Left renal cortex interstitium (tissue), 4 donors: Measurements from ENCODE around the gene UGT1A7. TPM values are rescaled to one million over a fixed set of nuclear protein-coding genes. Genes with fewer than 3 reads are reported as not detected.

Experiments
- DNase-seq, 4 donors: peaks; one replicate each; pipeline ENCODE4 v3.0.0-alpha.2; 2013; ENCODE audit warnings: low read depth in 4 of 4, low spot score in 2 of 4, missing footprints in 1 of 4
- polyA plus RNA-seq, 4 donors: library from polyadenylated mRNA; unstranded; fragments of 120-200 nt; gene quantifications; one replicate each; pipeline ENCODE4 v1.2.1, GENCODE V29; 2013; ENCODE audit not compliant: insufficient read length in 4 of 4

The UGT1A7 gene
- polyA plus RNA-seq, 4 donors, result not detected

GRCh38 chr2:233758141-233758540 lies 76.4 kb downstream of the UGT1A7 start:
- DNase-seq, result no peak

DNA sequence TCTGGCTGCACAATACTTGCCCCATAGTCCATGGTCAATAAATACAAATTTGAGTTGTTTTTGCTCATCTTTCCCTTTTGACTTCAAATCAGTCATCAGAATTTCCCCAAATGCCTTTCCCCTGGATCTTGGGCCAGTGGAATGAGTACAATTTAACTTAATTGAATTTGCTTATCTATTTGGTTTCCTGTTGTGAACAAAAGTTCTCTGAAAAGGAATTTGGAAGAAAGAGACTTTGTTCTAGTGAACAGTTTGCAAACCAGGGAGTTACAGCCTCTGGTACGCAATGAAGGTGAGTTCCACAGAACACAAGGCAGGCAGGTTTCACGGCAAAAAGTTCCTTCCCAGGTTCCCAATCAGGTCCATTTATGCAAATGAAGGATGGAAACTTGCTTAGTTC lies 77.1 kb downstream of the UGT1A7 start:
- DNase-seq, result no peak

- DNase-seq, result no peak
These were observed 78.3 kb downstream of the UGT1A7 start, which contains the start of gene UGT1A1 for GRCh38 chr2:233760043-233760442. Gene UGT1A1, plus strand, starts transcription at chr2:233760270. Its CDS starts 18 bp downstream, at chr2:233760288.

DNA sequence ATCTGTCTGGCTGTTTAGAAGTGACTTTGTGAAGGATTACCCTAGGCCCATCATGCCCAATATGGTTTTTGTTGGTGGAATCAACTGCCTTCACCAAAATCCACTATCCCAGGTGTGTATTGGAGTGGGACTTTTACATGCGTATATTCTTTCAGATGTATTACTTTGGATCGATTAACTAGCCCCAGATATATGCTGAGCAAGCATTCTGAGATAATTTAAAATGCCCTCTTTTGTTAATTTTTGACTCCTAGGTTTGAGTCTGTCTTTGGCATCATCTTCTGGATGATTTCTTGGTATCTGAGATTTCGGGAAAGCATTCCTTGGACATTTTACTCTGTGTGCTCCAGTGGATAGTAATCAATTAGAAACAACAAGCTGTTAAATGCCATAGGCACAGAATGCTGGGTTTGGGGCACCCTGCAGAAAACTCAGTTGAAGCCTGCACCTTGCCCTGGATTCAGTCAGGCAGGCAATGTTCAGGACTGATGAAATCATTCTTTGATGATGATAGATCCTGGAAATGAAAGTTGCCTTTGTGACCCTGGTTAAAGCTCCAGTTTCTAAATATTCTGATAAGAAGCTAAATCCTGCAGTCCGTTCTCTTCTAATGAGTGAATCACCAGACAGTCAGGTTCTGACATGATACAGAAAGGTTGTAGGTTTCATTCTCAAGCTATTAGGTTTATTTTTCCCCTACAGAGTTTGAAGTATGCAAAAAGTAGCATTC lies 79.5 kb downstream of the UGT1A7 start:
- no peak for DNase-seq

DNA sequence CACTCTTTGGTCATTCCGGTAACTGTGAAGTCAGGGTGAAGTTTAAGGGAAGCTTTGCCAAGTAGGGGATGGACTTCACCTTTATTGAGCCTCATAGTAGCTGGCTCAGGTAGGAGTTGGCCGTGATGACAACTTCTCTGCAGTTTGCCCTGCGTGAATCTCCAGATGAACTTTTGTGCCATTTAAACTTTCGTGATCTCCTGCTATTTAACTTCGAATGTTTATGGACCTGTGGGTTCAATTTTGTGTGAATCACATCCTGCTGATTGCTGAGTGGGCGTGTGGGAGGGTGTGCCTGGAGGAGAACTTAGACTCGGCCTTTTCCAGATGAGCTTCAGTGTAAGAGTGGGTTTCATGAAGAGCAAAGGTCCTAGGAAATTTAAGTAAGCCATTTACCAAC lies 82.6 kb downstream of the UGT1A7 start:
- DNase-seq, result no peak

DNA sequence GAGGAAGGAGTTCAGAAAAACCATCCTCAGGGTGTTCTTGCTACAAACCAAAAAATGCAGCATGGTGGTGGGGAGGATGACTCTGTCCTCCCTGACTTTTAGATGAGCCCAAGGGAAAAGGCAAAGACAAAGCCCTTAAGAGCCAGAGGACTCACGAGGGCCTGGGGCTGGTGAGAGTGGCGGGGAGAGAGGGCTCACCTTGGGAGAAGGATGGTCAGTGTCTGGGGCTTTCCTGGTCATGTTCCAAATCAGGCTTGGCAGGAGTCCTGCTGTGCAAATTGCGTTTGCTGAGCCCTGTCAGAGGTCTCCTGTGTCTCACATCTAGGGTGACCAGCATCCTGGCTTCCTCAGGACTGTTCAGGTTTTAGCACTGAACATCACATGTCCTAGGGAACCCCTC lies 83.1 kb downstream of the UGT1A7 start:
- DNase-seq, result no peak

DNA sequence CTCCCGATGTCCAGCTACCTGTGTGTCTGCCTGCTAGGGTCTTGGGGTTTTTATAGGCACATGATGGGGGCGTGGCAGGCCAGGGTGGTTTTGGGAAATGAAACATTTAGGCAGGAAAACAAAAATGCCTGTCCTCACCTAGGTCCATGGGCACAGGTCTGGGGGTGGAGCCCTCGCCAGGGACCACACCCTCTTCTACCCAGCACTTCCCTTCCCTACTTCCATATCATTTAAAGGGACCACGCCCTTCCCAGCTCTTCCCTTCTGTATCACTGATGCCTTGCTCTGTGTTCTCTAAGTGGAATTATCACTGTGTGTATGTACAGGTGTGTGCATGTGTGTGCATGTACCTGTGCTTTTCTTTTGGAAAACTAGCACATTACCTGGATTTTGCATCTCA lies 84.7 kb downstream of the UGT1A7 start:
- no peak for DNase-seq

DNA sequence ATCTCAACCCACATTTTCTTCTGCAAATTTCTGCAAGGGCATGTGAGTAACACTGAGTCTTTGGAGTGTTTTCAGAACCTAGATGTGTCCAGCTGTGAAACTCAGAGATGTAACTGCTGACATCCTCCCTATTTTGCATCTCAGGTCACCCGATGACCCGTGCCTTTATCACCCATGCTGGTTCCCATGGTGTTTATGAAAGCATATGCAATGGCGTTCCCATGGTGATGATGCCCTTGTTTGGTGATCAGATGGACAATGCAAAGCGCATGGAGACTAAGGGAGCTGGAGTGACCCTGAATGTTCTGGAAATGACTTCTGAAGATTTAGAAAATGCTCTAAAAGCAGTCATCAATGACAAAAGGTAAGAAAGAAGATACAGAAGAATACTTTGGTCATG lies 86.4 kb downstream of the UGT1A7 start:
- DNase-seq, result no peak

GRCh38 chr2:233769260-233769659 lies 87.6 kb downstream of the UGT1A7 start:
- DNase-seq, result no peak

DNA sequence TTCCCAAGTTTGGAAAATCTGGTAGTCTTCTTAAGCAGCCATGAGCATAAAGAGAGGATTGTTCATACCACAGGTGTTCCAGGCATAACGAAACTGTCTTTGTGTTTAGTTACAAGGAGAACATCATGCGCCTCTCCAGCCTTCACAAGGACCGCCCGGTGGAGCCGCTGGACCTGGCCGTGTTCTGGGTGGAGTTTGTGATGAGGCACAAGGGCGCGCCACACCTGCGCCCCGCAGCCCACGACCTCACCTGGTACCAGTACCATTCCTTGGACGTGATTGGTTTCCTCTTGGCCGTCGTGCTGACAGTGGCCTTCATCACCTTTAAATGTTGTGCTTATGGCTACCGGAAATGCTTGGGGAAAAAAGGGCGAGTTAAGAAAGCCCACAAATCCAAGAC lies 90.5 kb downstream of the UGT1A7 start:
- no peak for DNase-seq

DNA sequence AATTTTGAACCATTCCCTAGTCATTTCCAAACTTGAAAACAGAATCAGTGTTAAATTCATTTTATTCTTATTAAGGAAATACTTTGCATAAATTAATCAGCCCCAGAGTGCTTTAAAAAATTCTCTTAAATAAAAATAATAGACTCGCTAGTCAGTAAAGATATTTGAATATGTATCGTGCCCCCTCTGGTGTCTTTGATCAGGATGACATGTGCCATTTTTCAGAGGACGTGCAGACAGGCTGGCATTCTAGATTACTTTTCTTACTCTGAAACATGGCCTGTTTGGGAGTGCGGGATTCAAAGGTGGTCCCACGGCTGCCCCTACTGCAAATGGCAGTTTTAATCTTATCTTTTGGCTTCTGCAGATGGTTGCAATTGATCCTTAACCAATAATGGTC lies 90.9 kb downstream of the UGT1A7 start:
- DNase-seq, result no peak

GRCh38 chr2:233773854-233774253 lies 92.2 kb downstream of the UGT1A7 start:
- no peak for DNase-seq

GRCh38 chr2:233775414-233775813 lies 93.7 kb downstream of the UGT1A7 start:
- DNase-seq, result no peak

DNA sequence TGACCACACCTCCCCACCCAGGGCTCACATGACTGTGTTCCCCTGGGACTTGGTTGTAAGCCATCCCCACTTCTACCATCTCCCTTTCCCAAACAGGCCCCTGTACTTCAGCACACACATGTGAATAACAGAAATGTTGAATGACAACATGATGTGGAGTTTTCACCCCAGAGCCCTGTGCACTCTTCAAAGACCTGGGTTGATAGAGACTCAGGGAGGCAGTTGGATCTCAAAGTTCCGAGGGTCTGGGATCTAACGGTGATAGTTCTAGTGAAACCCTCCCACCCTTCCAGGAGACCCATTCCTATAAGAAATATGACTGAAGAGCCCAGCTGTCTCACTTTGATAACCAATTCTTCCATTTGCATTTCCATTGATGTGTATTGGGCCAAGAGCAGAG lies 96.3 kb downstream of the UGT1A7 start, which contains the start of gene MROH2A:
MROH2A (plus strand) TSS at position 301 of the 400 bp plus-strand sequence. CDS start 1,029 bp downstream, outside the sequence.
- DNase-seq, result no peak

DNA sequence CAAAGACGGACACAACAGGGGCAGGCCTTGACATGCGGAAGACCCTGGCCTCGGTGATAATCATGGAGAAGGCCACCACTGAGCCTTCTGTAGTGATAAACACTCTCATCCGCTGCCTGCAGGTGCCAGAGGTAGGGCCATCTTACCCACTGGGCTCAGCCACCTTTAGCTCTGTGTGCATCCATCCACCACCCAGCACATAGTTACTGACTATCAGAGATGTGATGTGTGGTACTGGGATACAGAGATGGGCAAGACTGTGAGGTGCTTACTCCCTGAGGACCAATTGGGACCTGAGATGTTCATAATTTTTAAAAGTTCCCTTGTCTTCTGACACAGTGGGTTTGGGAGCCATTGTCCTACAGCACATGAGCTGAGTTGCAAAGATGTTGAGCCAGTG lies 98.0 kb downstream of the UGT1A7 start:
- DNase-seq, result no peak

DNA sequence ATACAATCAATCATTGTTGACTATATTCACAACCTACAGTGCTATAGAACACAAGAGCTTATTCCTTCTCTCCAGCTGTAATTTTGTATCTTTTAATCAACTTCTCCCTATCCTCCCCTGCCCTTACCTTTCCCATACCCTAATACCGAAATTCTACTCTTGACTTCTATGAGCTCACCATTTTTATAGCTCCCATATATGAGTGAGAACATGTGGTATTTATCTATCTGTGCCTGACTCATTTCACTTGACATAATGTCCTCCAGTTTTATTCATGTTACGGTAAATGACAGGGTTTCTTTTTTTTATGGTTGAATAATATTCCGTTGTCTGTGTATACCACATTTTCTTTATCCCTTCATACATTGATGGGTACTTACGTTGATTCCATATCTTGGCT lies 99.1 kb downstream of the UGT1A7 start:
- no peak for DNase-seq

DNA sequence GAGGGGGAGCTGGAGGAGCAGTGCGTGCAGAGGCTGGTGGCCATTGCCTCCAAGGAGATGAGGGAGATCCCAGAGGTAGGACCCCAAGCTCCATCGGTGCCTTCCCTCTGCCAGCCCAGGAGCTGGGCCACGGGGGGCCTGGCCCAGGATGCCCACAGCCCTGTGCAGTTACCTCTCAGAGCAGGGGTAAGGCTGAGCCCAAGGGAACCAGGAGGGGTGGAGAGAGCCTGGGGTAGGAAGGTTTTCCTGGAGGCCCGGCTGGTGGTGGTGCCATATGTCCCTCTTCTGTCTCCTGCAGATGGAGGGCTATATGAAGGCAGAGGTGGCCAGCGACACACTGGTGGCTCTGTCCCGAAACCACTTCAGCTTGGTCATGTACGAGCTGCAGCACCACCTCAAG lies 107.9 kb downstream of the UGT1A7 start:
- DNase-seq, result no peak

DNA sequence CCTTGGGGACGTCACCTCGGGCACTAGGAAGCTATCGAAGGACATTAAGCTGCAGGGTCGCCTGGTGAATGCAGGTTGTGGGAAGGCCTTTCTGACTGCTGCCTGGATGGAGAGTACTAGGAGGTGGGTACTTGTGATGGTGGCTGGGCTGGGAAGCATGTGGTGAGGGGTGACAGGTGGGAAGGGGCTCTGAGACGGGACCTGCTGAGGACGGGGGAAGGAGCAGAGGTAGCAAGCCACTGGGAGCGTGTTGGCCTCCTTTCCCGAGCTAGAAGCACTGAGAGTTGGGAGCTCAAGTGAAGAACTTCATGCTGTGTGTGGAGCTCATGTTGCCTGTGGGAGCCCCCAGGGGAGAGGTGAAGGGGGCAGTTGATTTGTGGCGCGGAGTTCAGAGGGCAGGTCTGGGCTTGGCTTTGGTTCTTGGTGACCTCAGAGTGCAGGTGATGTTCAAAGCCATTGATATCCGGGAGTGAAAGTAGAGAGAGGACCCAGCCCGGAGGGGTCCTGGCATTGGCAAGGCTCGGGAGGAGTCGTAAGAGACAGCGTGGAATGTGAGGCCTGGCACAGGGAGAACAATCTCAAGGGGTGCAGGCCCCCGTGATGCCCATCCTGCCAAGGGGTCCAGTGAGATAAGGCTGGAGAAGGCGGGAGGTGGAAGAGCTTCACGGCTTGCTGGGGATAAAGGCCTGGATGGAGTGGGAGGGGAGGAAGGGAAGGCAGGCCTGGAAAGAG lies 109.6 kb downstream of the UGT1A7 start:
- no peak for DNase-seq

DNA sequence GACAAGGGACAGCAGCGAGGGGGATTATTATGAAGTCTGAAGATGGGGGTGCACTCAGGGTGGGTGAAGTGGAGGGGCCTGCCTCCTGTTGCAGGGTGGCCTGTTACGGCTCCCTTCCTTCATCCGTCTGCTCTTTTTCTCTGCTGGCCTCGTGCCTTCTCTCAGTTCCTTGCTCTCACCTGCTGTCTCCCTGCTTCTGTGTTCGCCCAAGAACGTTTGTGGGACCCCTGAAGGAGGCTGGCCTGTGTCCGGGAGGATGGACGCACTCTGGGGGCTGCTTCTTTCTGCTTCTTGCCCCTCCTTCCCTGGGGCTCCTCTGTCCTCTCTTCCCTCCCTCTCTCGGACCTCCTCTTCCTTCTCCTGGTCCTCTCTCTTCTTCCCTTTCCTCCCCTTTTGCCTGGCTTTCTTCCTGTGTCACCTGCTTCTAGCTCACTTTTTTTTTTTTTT lies 110.2 kb downstream of the UGT1A7 start:
- no peak for DNase-seq

DNA sequence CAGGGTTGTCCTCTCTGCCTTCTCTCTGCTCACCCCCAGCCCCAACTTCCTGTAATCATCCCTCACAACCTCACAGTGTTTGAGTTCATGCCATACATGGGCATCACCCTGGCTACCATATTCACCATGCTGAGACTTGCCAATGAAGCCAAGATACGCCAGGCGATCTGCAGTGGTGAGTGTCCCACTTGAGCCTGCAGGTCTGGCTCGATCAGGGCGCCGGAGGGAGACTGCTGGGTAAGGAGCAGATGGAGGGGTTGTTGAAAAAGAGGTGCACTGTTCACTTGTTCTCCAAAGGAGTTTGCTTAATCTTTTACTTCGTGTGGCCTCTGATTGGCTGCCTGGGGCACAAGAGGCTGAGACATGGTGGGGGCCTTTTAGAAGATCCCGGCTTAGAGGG lies 111.0 kb downstream of the UGT1A7 start:
- no peak for DNase-seq

DNA sequence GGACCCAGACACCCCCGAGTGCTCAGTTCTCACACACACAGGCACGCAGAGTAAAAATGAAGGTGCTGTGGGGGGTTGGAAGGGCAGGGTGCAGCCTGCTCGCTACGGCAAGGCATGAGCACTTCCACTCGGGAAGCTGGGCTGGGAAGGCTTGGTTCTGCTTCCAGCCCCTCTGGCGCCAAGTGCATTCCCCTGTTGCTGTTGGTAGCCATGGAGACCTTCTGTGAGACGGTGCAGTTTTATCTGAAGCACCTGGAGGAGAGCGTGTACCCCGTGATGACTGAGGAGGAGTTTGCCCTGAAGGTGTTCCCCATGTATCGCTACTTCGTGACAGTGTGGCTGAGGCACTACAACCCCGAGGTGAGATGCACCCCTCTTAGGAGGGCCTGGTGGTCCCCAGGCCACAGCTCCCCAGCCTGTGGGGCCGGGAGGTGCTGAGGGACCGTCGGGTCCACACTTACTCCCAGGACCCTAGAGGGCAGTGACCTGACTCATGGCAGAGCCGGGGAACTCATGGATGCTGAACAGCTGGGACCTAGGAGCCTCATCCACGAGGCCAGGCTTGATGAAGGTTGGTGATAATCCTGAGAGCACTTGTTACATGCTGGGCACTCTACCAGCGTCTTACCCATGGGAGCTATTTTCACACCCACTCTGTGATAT lies 111.9 kb downstream of the UGT1A7 start:
- no peak for DNase-seq
